Astrocyte of the spinal cord (primary cell): ENCODE results near the gene SETD6.

Experiments
- DNase-seq: peaks from one replicate; pipeline ENCODE4 v3.0.0; 2011; ENCODE audit warnings: low read depth, low spot score
- H3K4me3 ChIP-seq: 2 replicates; pipeline ENCODE4 v1.5.1; 2011; ENCODE audit warnings: low read depth, mild to moderate bottlenecking, low read length, moderate library complexity
- in situ Hi-C: cut with HindIII; loops from 2 replicates; pipeline ENCODE4 v1.10.0; 2017; ENCODE audit warnings: low sequenced_read_pairs
- TF ChIP-seq, protein P1 (sequence below): IDR thresholded peaks from 2 replicates; pipeline ENCODE4 v1.5.1; 2012; ENCODE audit warnings: low read depth, mild to moderate bottlenecking, low read length, inconsistent platforms

Gene SETD6

DNA sequence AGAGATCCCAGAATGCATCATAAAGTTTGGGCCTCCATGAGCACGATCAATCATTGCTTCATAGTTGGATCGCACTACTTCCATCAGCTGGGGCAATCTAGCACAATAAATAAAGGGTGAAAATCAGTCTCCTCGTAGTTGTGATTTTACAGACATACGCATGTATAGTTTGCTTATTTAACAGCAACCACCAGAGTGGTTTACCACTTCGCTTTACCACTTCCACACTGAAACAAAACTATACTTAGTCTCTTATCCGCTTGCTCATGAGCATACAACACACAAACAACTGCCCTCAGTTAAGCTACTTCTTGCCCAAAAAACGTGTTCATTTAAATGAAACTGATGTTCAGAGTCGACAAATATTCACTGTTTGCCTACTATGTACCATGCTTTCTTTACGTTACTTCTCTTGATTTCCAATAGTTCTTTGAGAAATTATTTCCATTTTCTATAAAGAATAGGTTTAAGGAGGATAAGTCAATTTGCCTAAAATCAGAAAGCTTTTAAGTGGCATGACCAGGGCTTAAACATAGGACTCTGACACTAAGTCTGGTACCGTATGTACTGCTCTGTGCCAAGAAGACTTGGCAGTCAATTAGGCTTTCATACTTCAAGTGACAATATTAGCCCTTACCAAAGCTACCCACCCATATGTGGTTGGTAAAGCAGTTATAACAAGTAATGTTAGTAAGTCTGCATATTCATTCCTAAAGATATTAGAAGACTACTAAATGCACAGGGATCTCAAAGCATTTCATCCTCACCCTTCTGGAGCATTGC is 22.0 kb downstream of the SETD6 start:
- in situ Hi-C loops: no loop called here

DNA sequence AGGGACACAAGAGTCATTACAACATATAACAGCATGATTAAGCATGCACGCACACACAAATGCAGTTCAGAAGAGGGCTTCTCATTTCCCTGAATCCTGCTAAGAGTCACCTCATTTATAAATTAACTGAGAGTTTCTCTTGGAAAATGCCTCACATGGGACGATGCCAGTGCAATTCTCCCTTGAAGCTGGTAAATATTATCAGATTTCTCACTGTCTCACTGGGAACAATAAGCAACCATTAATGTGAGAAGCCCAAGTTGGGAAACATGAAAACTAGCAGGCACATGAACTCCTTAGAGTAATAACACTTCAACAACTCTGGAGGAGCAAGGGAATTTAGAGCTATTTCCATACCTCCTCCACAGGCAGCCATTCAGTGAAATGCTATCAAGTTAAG is 26.4 kb downstream of the SETD6 start:
- in situ Hi-C loops: no loop called here
- H3K4me3 ChIP-seq: no peak overlapping the region
- DNase-seq: no peak
- TF ChIP-seq, protein P1, sequence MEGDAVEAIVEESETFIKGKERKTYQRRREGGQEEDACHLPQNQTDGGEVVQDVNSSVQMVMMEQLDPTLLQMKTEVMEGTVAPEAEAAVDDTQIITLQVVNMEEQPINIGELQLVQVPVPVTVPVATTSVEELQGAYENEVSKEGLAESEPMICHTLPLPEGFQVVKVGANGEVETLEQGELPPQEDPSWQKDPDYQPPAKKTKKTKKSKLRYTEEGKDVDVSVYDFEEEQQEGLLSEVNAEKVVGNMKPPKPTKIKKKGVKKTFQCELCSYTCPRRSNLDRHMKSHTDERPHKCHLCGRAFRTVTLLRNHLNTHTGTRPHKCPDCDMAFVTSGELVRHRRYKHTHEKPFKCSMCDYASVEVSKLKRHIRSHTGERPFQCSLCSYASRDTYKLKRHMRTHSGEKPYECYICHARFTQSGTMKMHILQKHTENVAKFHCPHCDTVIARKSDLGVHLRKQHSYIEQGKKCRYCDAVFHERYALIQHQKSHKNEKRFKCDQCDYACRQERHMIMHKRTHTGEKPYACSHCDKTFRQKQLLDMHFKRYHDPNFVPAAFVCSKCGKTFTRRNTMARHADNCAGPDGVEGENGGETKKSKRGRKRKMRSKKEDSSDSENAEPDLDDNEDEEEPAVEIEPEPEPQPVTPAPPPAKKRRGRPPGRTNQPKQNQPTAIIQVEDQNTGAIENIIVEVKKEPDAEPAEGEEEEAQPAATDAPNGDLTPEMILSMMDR: no peak

More for the DNA sequence above, 22.0 kb downstream of the SETD6 start:
- TF ChIP-seq, protein P1: no peak
- H3K4me3 ChIP-seq: no peak overlapping the region
- no peak for DNase-seq

GRCh38 chr16:58542291-58542690 is 27.0 kb downstream of the SETD6 start:
- no peak overlapping the region for H3K4me3 ChIP-seq
- TF ChIP-seq, protein P1: no peak
- in situ Hi-C loops: no loop called here
- DNase-seq: no peak

- no peak for DNase-seq
- in situ Hi-C loops: no loop called here
- TF ChIP-seq, protein P1: no peak
- H3K4me3 ChIP-seq: no peak overlapping the region
Measured at GRCh38 chr16:58543685-58544084, 28.4 kb downstream of the SETD6 start.

- in situ Hi-C loops: no loop called here
- no peak for DNase-seq
- H3K4me3 ChIP-seq: no peak overlapping the region
- TF ChIP-seq, protein P1: no peak
Measured at GRCh38 chr16:58548378-58548777, 33.1 kb downstream of the SETD6 start.

GRCh38 chr16:58551496-58551895 is 36.2 kb downstream of the SETD6 start:
- H3K4me3 ChIP-seq: no peak overlapping the region
- TF ChIP-seq, protein P1: no peak
- in situ Hi-C loops: no loop called here
- DNase-seq: no peak
